ENCODE results near the gene OR2AT4.

OR2AT4 gene

GRCh38 chr11:75144716-75145014 is 48.0 kb upstream of the OR2AT4 start:
- no peak overlapping the region for H3K9ac ChIP-seq (ENCODE audit: low read depth, low read length, poor library complexity, severe bottlenecking)
- H3K79me2 ChIP-seq (ENCODE audit: insufficient read depth, low read length): no peaks in the 10 kb centered on the region
- H3K9me2 ChIP-seq (replicated peaks; ENCODE audit: low read depth, low read length): no peaks in the 10 kb centered on the region
- H2AFZ ChIP-seq (ENCODE audit: low read length): no peak overlapping the region
- no peaks in the 10 kb centered on the region for H3K27me3 ChIP-seq (ENCODE audit: insufficient read depth, low read length, poor library complexity, severe bottlenecking)
- H3K4me3 ChIP-seq (ENCODE audit: low read length, poor library complexity, severe bottlenecking): no peak overlapping the region
- H3K36me3 ChIP-seq (ENCODE audit: insufficient read depth, low read length): no peaks in the 10 kb centered on the region
- H3K4me2 ChIP-seq (ENCODE audit: low read depth, low read length, poor library complexity, severe bottlenecking): no peak overlapping the region
- H3K4me1 ChIP-seq (ENCODE audit: insufficient read depth, low read length, poor library complexity, severe bottlenecking): peaks cover 18% of the 10 kb centered on the region
- H4K20me1 ChIP-seq (ENCODE audit: insufficient read depth, low read length, poor library complexity, severe bottlenecking): no peaks in the 10 kb centered on the region
- H3F3A ChIP-seq (ENCODE audit: low read depth): peaks cover 5% of the 10 kb centered on the region; the same call in 1 of the 2 replicates
- no peaks in the 10 kb centered on the region for H3K9me3 ChIP-seq (ENCODE audit: insufficient read depth, low read depth, low read length)
- TF ChIP-seq CTCF (conservative IDR thresholded peaks at IDR 0.05; ENCODE audit: low read length): no peak

GRCh38 chr11:75143420-75143731 is 46.7 kb upstream of the OR2AT4 start:
- Histone ChIP-seq H3K79me2 (ENCODE audit: insufficient read depth, low read length) (no peaks in the 10 kb centered on the region), H3K9me2 (replicated peaks; ENCODE audit: low read depth, low read length) (no peaks in the 10 kb centered on the region), H3K27me3 (ENCODE audit: insufficient read depth, low read length, poor library complexity, severe bottlenecking) (no peaks in the 10 kb centered on the region), H3K9ac (ENCODE audit: low read depth, low read length, poor library complexity, severe bottlenecking) (no peak overlapping the region), H3F3A (ENCODE audit: low read depth) (peaks cover 5% of the 10 kb centered on the region; the same call in 1 of the 2 replicates), H3K4me2 (ENCODE audit: low read depth, low read length, poor library complexity, severe bottlenecking) (peak overlapping the region; percentile 60), H3K9me3 (ENCODE audit: insufficient read depth, low read depth, low read length) (no peaks in the 10 kb centered on the region), H3K4me3 (ENCODE audit: low read length, poor library complexity, severe bottlenecking) (peak overlapping the region; percentile 44), H2AFZ (ENCODE audit: low read length) (0 out of 2 replicates have a peak overlapping the region, but pooled peaks have one; percentile 5), H3K4me1 (ENCODE audit: insufficient read depth, low read length, poor library complexity, severe bottlenecking) (peaks cover 18% of the 10 kb centered on the region), H4K20me1 (ENCODE audit: insufficient read depth, low read length, poor library complexity, severe bottlenecking) (no peaks in the 10 kb centered on the region), H3K36me3 (ENCODE audit: insufficient read depth, low read length) (no peaks in the 10 kb centered on the region)
- TF ChIP-seq EZH2phosphoT487 (IDR thresholded peaks at IDR 0.05; ENCODE audit: borderline replicate concordance) (no peak), CTCF (conservative IDR thresholded peaks at IDR 0.05; ENCODE audit: low read length) (no peak)

- Histone ChIP-seq H4K20me1 (ENCODE audit: insufficient read depth, low read length, poor library complexity, severe bottlenecking) (no peaks in the 10 kb centered on the region), H3F3A (ENCODE audit: low read depth) (peaks cover 5% of the 10 kb centered on the region; the same call in 1 of the 2 replicates), H3K27me3 (ENCODE audit: insufficient read depth, low read length, poor library complexity, severe bottlenecking) (no peaks in the 10 kb centered on the region), H3K9me2 (replicated peaks; ENCODE audit: low read depth, low read length) (no peaks in the 10 kb centered on the region), H3K4me1 (ENCODE audit: insufficient read depth, low read length, poor library complexity, severe bottlenecking) (peaks cover 18% of the 10 kb centered on the region), H3K9ac (ENCODE audit: low read depth, low read length, poor library complexity, severe bottlenecking) (peak overlapping the region; percentile 23), H3K4me2 (ENCODE audit: low read depth, low read length, poor library complexity, severe bottlenecking) (peak overlapping the region; percentile 60), H3K4me3 (ENCODE audit: low read length, poor library complexity, severe bottlenecking) (peak overlapping the region; percentile 44), H2AFZ (ENCODE audit: low read length) (peak overlapping the region; percentile 8), H3K36me3 (ENCODE audit: insufficient read depth, low read length) (no peaks in the 10 kb centered on the region), H3K79me2 (ENCODE audit: insufficient read depth, low read length) (no peaks in the 10 kb centered on the region), H3K9me3 (ENCODE audit: insufficient read depth, low read depth, low read length) (no peaks in the 10 kb centered on the region)
- TF ChIP-seq EZH2phosphoT487 (IDR thresholded peaks at IDR 0.05; ENCODE audit: borderline replicate concordance) (no peak), CTCF (conservative IDR thresholded peaks at IDR 0.05; ENCODE audit: low read length) (0 out of 2 replicates have a peak, but pooled peaks have one; percentile 14)
These were observed 46.2 kb upstream of the OR2AT4 start for GRCh38 chr11:75142714-75143419.

Data from Loucy (cell line).